HEK293 (cell line): ENCODE measurements around the gene SUMF1.
"Not testable (repeated sequence)": the region's sequence is repeated elsewhere in the genome, so short reads cannot be mapped to it uniquely, and the experiment has no call there.

Experiments used
- CTCF ChIA-PET: fragments of 350-600 bp; formaldehyde crosslinking; extraction: SDS; loops from one replicate; lab custom pipeline; 2021; ENCODE audit warnings: antibody characterized with exemption; lab: Yijun Ruan, JAX
- POLR2A ChIA-PET: fragments of 300-600 bp; formaldehyde crosslinking; extraction: SDS; loops from one replicate; lab custom pipeline; 2020; ENCODE audit warnings: antibody characterized with exemption, inconsistent platforms; lab: Yijun Ruan, JAX
- H3K27ac ChIP-seq: fragments of 200-500 bp; sonication (Bioruptor generic); 2 replicates; pipeline ENCODE4 v1.5.1; 2014; ENCODE audit warnings: low read depth, low read length, control low read depth, inconsistent platforms; ENCODE audit errors: extremely low read depth
- H3K36me3 ChIP-seq, 2 experiments: fragments of 200-500 bp in 1 of 2; sonication (Bioruptor generic) in 1 of 2; 1 replicate in 1 of 2; 2 replicates in 1 of 2; pipeline ENCODE4 v1.5.1; 2014 to 2017; ENCODE audit warnings: inconsistent platforms in 2 of 2, low read length in 2 of 2; ENCODE audit not compliant: control insufficient read depth in 2 of 2, insufficient read depth in 1 of 2
- H3K4me1 ChIP-seq: fragments of 200-500 bp; sonication (Bioruptor generic); 2 replicates; pipeline ENCODE4 v1.5.1; 2014; ENCODE audit warnings: mild to moderate bottlenecking, low read length, inconsistent platforms; ENCODE audit not compliant: control insufficient read depth, insufficient read depth
- H3K4me3 ChIP-seq: 2 replicates; pipeline ENCODE4 v1.5.1; 2011; ENCODE audit warnings: low read depth, mild to moderate bottlenecking, control low read depth, low read length, moderate library complexity
- H3K9me3 ChIP-seq: fragments of 200-500 bp; sonication (Bioruptor generic); 2 replicates; pipeline ENCODE4 v1.5.1; 2014; ENCODE audit warnings: low read depth, low read length, inconsistent platforms; ENCODE audit not compliant: control insufficient read depth, insufficient read depth
- BCL11A ChIP-seq: fragments of 450-650 bp; formaldehyde crosslinking; IDR thresholded peaks from 2 replicates; pipeline ENCODE4 v1.5.1; 2016; ENCODE audit warnings: low read depth, missing biosample characterization, missing genetic modification characterization
- BCL6B ChIP-seq: fragments of 450-650 bp; formaldehyde crosslinking; IDR thresholded peaks from 2 replicates; pipeline ENCODE4 v1.5.1; 2017; ENCODE audit warnings: missing biosample characterization, missing genetic modification characterization
- GLIS1 ChIP-seq: fragments of 450-650 bp; formaldehyde crosslinking; IDR thresholded peaks from 2 replicates; pipeline ENCODE4 v1.5.1; 2016; ENCODE audit warnings: missing biosample characterization, missing genetic modification characterization
- HIC1 ChIP-seq: fragments of 450-650 bp; formaldehyde crosslinking; IDR thresholded peaks from 2 replicates; pipeline ENCODE4 v1.5.1; 2016; ENCODE audit warnings: missing biosample characterization, missing genetic modification characterization
- PRDM10 ChIP-seq: fragments of 450-650 bp; formaldehyde crosslinking; IDR thresholded peaks from 2 replicates; pipeline ENCODE4 v1.5.1; 2016; ENCODE audit warnings: missing biosample characterization, missing genetic modification characterization
- TSHZ1 ChIP-seq: fragments of 450-650 bp; formaldehyde crosslinking; IDR thresholded peaks from 2 replicates; pipeline ENCODE4 v1.5.1; 2016; ENCODE audit warnings: missing biosample characterization, missing genetic modification characterization, borderline replicate concordance
- ZBTB6 ChIP-seq: fragments of 450-650 bp; formaldehyde crosslinking; IDR thresholded peaks from 2 replicates; pipeline ENCODE4 v1.5.1; 2017; ENCODE audit warnings: missing biosample characterization, missing genetic modification characterization
- ZEB2 ChIP-seq: fragments of 450-650 bp; formaldehyde crosslinking; IDR thresholded peaks from 2 replicates; pipeline ENCODE4 v1.5.1; 2016; ENCODE audit warnings: missing biosample characterization, missing genetic modification characterization
- ZNF112 ChIP-seq: fragments of 450-650 bp; formaldehyde crosslinking; IDR thresholded peaks from 2 replicates; pipeline ENCODE4 v1.5.0; 2017; ENCODE audit warnings: missing biosample characterization, missing genetic modification characterization
- ZNF24 ChIP-seq: fragments of 450-650 bp; formaldehyde crosslinking; IDR thresholded peaks from 2 replicates; pipeline ENCODE4 v1.5.1; 2016; ENCODE audit warnings: missing biosample characterization, missing genetic modification characterization
- ZNF350 ChIP-seq: fragments of 450-650 bp; formaldehyde crosslinking; IDR thresholded peaks from 2 replicates; pipeline ENCODE4 v1.5.0; 2017; ENCODE audit warnings: missing biosample characterization, mild to moderate bottlenecking, missing genetic modification characterization
- ZNF48 ChIP-seq: fragments of 450-650 bp; formaldehyde crosslinking; IDR thresholded peaks from 2 replicates; pipeline ENCODE4 v1.5.1; 2016; ENCODE audit warnings: missing biosample characterization, missing genetic modification characterization
- ZNF610 ChIP-seq: fragments of 450-650 bp; formaldehyde crosslinking; IDR thresholded peaks from 2 replicates; pipeline ENCODE4 v1.5.1; 2016; ENCODE audit warnings: missing biosample characterization, missing genetic modification characterization, borderline replicate concordance
- ZNF639 ChIP-seq: fragments of 450-650 bp; formaldehyde crosslinking; IDR thresholded peaks from 2 replicates; pipeline ENCODE4 v1.5.1; 2016; ENCODE audit warnings: missing biosample characterization, missing genetic modification characterization
- ZNF76 ChIP-seq: fragments of 450-650 bp; formaldehyde crosslinking; IDR thresholded peaks from 2 replicates; pipeline ENCODE4; 2016; ENCODE audit warnings: low read depth, missing biosample characterization, missing genetic modification characterization, borderline replicate concordance
- ZSCAN16 ChIP-seq: fragments of 450-650 bp; formaldehyde crosslinking; IDR thresholded peaks from 2 replicates; pipeline ENCODE4 v1.5.1; 2016; ENCODE audit warnings: missing biosample characterization, missing genetic modification characterization
- ZSCAN30 ChIP-seq: fragments of 450-650 bp; IDR thresholded peaks from 2 replicates; pipeline ENCODE4 v1.5.1; 2018; ENCODE audit warnings: missing biosample characterization, mild to moderate bottlenecking, missing genetic modification characterization, moderate library complexity

The SUMF1 gene

GRCh38 chr3:4332574-4332973 is 134.5 kb downstream of the SUMF1 start (continued):
- TF ChIP-seq HIC1 (tag by site-specific recombination): no peak
- TF ChIP-seq ZNF610 (tag by site-specific recombination): no peak
- TF ChIP-seq ZBTB6: no peak
- no peak for TF ChIP-seq BCL6B (tag by site-specific recombination)
- no peak for TF ChIP-seq PRDM10 (tag by site-specific recombination)
- no peak for TF ChIP-seq ZNF112 (tag by site-specific recombination)
- TF ChIP-seq GLIS1 (tag by site-specific recombination): no peak
- TF ChIP-seq, all 188 proteins: peak for 0

GRCh38 chr3:4332111-4332510 is 135.0 kb downstream of the SUMF1 start:
- Histone ChIP-seq H3K4me1 (no peaks in the 10 kb centered on the region), H3K27ac (no peak overlapping the region), H3K36me3 (no peaks in the 10 kb centered on the region), H3K4me3 (no peak overlapping the region), H3K9me3 (no peaks in the 10 kb centered on the region)
- CTCF ChIA-PET: interaction anchor here (0.7 to 0.8 kb wide), 2 partner anchors 19 to 857 kb away, joined by 3 to 4 read pairs; no protein-coding TSS in a partner anchor
- no peak for TF ChIP-seq ZNF24
- no peak for TF ChIP-seq ZNF639
- TF ChIP-seq TSHZ1 (tag by site-specific recombination): no peak
- TF ChIP-seq ZSCAN30 (tag by site-specific recombination): no peak
- TF ChIP-seq BCL11A (tag by site-specific recombination): no peak
- TF ChIP-seq ZNF350 (tag by site-specific recombination): no peak
- TF ChIP-seq ZSCAN16 (tag by site-specific recombination): no peak
- no peak for TF ChIP-seq ZNF76 (tag by site-specific recombination)
- no peak for TF ChIP-seq ZNF48 (tag by site-specific recombination)
- TF ChIP-seq ZEB2 (tag by site-specific recombination): no peak
- POLR2A ChIA-PET: no interaction called here

GRCh38 chr3:4329806-4330205 is 137.3 kb downstream of the SUMF1 start:
- H3K4me1 ChIP-seq, H3K4me3 ChIP-seq, H3K36me3 ChIP-seq, CTCF ChIA-PET, H3K27ac ChIP-seq, POLR2A ChIA-PET, H3K9me3 ChIP-seq: not testable (repeated sequence)
